HG02759 (cell line): ENCODE data around the gene CBR1.
"Not testable (repeated sequence)": the region's sequence is repeated elsewhere in the genome, so short reads cannot be mapped to it uniquely, and the experiment has no call there.

Experiments
- ATAC-seq: cut with Tn5 transposase; IDR thresholded peaks from one replicate; pipeline ENCODE4 v1.9.1; 2021; ENCODE audit warnings: mild to moderate bottlenecking, moderate library complexity; ENCODE audit not compliant: unreplicated experiment

Gene CBR1

DNA sequence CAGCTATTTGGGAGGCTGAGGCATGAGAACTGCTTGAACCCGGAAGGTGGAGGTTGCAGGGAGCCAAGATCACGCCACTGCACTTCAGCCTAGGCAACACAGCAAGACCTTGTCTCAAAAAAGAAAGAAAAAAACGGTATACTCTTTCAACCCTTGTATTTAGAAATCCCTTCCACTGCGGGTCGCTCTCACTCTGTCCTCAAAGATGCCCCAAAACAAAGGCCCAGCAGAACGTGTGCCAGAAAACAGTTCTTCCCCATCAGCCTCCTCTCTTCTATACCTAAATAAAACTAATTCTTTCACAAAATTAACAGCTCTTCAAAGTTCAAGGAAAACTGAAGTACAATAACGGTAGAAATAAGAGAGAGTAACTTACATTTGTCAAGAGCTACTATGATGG is 22.7 kb upstream of the CBR1 start:
- no peak for ATAC-seq

DNA sequence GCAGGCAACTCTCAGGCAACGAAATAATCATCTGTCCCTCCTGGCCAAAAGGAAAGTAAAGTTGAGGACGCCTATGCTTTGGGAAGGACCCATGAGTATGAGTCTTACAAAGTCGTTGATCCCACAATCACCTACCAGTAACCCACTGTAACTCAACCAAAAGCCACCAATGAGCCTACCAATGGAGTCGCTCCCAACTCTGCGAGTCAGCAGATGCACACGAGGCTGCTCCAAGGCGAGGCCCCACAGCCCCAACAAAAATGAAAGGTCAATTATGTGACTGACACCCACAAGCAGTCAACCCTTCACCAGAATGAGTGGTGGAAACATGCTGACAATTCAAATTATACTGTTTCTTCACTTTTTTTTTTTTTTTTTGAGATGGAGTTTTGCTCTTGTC is 21.5 kb upstream of the CBR1 start:
- ATAC-seq: no peak

DNA sequence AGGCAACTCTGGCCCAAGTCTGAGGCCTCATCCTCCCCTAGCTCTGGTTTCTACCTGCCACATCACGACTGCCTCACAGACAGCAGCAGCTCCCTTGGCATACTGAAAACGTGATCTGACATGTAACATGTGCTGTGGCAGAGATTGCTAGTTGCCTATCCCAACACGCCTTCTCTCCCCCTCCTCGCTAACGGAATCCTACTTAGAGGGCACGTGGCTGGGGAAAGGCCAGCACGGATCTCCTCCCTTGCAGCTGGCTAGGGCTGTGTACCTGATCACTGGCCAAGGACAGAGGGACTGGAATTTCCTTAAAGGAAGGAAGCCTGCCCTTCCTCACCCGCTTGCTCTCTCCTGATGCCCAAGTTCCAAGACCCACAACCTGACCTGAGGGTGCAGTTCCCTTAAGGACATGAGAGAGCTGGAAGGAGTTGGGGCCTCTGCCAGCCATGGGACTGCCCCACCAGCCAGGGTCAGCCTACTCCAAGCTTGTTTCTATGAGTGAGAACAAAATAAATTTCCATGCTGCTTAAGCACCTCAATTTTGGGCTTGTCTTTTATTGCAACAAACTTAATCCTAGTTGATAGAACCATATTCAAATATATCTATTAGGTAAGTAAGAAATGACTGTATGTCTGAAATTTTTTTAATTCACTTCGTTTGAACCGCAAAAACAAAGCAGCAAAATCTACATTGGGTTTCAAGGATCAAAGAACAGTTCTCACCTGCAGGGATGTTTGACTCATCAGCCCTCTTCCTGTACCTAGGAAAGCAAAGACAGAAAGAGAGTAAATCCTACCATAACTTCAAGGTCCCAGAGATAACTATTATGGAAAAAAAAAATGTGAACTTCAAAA is 16.7 kb upstream of the CBR1 start:
- ATAC-seq: no peak

DNA sequence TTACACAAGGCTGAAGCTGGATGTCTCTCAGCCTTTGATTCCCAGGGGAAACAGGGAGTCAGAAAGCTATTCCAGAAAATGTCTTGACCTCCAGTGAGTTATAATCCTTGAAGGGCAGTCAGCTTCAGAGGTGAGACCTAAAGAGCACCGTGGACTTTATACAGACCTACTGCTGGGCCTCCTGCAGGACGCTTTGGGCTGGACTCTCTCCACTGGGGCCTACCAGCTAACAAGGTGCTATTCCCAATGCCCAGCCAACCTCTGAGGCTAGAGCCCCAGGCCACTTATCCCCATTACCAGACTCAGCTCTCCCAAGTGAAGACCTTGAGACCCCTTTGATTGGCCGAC is 16.1 kb upstream of the CBR1 start:
- ATAC-seq: no peak

DNA sequence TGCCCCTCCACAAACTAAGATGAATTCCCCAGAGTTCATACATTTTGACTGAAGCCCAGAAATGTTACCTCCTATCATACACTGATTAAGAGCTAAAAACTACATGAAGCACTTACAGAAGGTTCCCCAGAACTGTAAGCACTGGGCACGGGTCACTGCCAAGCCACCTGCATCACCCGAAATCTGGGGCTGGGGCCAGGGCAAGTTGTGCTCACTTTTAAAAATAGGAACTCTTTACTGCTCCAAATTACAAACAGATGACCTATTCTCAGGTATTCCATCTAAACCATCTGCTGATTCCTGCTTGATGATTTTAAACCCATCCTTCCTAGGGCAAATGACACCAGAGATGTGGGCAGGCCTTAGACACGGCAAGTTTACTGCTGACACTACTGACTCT is 14.3 kb upstream of the CBR1 start:
- ATAC-seq: no peak

DNA sequence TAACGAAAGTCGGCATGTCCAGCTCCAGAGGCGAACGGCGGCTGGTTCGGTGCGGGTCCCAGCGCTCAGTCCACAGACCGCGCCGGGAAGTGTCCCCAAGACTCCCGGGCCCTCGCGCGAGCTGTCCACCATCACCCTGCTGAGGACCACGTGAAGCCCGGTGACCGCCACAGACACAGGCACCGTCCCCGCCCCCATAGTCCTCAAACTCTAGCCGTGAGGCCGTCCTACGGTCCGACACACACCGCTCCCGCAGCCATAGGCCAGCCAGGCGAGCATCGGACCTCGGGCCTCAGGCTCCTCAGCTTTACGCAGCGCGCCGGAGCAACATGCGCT is 10.0 kb upstream of the CBR1 start:
- ATAC-seq: peak; percentile 50

DNA sequence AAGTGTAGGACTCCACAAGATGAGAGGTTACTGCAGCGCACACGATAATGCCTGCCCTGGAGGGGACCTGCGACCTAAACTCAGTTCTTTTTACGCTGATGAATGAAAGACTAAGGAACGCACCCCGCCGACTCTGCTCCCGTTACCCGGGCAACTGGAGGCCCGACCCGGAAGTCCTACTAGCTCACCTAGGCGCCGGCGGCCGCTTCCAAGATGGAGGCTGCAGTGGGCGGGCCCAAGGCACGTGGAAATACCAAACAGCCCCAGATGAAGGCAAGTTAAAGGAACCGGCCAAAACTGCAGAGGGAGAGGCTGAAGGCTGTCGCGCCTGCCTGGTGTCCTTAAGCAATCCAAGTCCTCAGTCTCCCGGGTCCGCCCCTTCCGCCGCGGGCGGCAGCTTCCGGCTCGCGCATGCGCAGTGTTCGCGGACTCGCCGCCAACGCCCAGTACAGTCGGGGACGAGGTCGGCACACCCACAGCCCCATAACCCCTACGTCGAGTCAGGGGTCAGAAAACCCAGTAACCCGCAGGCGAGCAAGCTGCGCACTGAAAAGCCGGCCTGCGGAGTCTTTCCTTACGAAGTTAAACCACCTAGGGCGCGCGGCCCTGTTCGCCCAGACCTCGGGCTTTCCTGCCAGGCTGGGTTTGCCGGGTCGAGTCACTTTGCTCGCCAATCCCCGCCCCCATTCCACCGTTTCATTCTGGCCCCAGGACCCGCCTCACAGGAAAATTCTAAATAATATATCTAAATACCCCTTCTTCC is 9.5 kb upstream of the CBR1 start, which contains the start of gene SETD4:
Gene SETD4 (minus strand): TSS at position 368 of the 763 bp plus-strand sequence. CDS start 1,638 bp downstream, outside the sequence.
- peak; percentile 90 for ATAC-seq

DNA sequence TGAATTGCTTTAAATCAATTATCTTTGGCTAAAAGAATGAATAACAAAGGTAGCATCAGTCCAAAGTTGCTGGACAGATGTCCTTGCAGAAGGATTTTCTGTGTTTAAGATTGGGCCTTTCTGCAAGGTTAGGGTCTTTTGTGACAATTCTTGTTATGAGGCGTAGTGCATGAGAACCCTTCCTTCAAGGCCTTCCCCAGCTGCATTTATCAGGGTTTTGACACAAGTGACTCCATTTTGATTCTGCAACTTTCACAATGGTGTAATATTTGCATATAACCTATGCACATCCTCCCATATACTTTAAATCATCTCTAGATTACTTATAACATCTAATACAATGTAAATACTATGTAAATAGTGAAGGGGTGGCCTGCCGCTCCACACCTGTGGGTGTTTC is 8.4 kb upstream of the CBR1 start:
- ATAC-seq: no peak

DNA sequence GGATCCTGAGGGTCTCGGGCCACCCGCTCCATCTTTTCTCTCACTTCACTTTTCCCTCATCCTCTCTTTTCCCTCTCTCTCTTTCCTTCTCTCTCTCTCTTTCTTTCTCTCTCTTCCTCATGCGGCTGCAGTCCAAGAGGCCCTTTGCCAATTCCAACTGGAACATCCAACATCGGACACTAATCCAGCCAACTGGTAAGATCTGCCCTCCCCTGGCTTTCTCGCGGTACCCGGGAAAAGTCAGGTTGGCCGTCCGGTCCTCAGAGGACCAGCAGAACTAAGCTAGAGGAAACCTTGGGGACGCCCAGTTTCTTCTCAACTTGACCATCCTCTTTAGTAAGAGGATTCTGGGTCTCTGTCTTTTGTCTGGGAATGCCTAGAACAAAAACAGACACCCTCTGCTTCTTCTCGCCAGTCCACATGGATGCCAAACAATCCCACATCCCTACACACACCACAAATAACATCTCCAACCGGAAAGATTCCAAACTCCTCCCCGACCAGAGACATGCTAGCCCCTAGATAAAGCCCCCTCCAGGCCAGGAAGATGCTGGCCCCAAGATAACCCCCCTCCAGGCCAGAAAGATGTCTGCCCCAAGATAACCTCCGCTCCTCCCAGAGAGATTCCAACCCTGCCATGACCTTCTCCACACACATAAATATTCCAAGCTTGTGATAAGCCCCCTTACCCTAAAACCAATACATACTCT is 6.3 kb upstream of the CBR1 start:
- ATAC-seq: no peak

DNA sequence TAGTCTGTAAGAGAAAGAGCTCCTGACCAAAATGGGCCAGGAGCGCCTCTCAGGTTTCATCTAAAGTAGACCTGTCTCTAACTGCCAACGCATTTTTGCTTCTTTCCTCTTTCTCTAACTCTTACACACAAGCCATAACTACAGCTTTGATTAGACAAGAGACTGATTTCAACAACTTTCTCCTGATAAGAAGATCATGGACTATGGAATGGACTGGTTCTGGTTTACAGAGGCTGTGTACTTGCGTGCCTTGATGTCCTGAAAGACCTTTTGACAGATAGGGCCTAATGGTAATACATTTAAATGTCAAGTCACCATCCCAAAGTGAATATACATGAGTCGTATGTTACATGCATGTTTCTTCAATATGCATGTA is 5.8 kb upstream of the CBR1 start:
- ATAC-seq: no peak

DNA sequence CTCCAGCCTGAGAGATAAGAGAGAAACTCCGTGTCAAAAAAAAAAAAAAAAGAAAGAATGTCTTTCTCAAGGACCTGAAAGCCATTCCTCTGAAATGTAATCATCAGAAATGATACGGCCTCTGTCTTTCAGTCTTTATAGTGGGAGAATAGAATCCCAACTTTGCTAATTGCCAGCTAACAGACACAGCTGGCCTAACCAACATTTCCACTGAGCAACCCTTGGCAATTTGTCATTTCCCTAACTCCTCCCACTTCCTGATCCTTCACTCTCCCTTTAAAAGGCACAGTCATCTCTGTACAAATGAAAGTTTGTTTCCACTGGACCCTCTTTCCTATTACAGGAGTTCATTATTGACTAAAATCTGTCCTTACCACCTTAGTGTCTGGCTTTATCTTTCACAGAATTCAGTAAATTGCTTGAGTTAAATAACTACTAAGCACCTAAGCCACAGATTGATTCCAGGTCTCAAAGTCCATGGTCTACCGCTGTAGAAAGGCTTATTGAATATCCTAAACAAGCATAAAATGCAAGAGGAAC is 4.3 kb upstream of the CBR1 start:
- no peak for ATAC-seq

DNA sequence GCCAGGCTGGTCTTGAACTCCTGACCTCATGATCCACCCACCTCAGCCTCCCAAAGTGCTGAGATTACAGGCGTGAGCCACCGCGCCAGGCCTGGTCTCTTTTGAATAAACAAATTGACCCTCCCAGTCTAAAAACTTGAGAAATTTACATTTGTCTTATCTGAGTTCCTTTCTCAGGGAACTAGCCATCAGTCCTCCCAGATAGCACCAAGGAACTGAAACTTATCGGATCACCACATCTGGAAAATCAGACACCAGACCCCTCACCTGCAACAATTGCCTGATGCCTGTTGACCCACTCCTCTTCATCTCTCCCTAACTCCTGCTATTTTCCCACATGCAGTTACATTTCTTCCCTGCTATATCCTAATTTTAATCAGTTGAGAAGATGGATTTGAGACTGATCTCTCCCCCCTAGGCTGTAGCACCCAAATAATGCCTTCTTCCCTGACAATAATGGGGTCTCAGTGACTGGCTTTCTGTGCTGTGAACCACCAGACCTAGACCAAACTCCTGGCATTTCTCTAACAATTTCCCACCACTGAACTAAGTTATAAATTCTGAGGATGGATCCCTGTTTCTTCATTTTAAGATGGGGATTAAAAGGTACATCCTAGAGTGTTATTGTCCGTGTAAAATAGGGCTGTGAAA is 951 bp upstream of the CBR1 start:
- ATAC-seq: no peak

DNA sequence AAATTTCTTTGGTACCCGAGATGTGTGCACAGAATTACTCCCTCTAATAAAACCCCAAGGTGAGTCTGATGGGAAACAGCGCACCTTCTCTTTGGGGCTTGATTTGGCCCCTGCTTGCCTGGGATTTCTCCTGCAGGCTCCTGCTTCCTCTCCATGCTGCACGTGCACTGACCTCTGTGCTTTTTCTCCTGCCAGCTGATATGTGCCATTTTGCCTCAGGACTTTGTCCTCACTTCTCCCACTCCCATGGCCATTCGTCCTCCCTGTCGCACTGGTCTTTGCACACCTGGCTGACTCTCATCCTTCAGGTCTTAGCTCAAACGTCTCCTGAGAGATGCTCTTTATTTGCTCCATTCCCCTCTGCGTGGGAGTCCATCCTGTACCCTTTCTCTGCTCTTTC is 1.2 kb downstream of the CBR1 start:
- ATAC-seq: no peak

DNA sequence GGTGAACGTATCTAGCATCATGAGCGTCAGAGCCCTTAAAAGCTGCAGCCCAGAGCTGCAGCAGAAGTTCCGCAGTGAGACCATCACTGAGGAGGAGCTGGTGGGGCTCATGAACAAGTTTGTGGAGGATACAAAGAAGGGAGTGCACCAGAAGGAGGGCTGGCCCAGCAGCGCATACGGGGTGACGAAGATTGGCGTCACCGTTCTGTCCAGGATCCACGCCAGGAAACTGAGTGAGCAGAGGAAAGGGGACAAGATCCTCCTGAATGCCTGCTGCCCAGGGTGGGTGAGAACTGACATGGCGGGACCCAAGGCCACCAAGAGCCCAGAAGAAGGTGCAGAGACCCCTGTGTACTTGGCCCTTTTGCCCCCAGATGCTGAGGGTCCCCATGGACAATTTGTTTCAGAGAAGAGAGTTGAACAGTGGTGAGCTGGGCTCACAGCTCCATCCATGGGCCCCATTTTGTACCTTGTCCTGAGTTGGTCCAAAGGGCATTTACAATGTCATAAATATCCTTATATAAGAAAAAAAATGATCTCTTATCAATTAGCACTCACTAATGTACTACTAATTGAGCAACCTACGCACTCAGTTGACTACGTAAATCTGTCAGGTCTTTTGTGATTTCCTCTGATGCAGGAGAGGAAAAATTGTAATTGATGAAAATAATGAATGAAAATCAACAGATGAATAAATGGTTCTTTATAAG is 2.8 kb downstream of the CBR1 start:
- ATAC-seq: no peak

DNA sequence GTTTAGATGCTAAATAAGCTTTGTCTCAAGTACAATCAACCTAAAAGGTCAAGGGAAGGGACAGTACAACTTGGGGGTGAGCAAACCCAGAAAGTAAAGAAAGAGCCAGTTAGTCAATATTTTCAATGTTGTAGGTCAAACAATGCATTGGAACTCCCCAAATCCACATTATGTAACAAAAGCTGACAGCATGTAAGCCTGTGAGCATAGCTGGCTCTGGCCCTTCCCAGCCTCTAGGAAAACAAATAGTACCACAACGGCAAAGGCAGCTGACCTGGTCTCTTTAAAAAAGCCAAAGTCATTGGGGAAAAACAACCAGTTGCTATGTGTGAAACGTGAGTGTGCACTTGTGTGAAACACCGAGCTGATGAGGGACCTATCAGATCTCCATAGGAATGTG is 3.4 kb downstream of the CBR1 start:
- no peak for ATAC-seq

DNA sequence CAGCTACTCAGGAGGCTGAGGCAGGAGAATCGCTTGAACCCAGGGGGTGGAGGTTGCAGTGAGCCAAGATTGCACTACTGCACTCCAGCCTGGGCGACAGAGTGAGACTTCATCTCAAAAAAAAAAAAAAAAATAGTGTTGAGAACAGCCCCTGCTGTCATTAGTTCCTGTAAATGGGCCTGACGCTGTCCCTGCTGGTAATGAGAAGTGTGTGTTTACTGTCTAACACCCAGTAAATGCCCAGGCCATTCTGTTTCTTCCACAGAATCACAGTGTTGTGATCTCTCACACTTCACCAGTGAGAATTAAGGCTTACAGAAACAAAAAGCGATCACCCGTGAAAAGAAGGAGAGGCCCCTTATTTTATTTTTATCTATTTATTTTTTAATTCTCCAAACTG is 4.1 kb downstream of the CBR1 start:
- not testable (repeated sequence) for ATAC-seq

DNA sequence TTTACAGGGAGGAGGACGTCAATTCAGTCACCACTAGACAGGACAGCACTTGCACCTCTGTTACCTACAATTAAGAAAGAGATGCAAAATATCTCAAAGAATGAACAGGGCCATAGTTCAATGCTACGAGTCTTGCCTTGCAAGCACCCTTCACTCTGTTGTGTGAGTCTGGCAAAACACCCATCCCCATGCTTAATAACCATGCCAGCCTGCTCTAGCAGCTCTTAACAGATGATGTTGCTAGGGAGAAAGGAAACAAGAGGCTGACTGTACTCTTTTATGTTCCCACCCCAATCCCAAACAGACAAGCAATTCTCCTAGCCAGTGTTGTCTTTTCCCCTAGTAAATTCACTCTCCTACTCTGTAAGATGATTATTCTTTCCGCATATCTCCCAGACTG is 5.3 kb downstream of the CBR1 start:
- no peak for ATAC-seq

DNA sequence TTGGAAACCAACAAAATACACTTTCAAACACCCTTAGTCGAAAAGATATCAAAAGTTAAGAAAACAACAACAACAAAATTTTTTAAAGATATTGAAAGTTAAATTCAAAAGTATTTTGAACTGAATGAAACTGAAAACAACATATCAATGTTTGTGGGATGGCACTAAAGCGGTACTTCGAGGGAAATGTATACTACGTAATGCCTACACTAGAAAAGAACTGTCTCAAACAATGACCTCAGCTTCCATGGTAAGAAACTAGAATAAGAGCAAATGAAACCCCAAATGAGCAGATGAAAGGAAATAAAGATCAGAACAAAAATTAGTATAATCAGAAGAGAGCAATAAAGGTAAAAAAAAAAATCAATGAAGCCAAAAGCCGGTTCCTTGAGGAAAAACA is 6.1 kb downstream of the CBR1 start:
- ATAC-seq: no peak

DNA sequence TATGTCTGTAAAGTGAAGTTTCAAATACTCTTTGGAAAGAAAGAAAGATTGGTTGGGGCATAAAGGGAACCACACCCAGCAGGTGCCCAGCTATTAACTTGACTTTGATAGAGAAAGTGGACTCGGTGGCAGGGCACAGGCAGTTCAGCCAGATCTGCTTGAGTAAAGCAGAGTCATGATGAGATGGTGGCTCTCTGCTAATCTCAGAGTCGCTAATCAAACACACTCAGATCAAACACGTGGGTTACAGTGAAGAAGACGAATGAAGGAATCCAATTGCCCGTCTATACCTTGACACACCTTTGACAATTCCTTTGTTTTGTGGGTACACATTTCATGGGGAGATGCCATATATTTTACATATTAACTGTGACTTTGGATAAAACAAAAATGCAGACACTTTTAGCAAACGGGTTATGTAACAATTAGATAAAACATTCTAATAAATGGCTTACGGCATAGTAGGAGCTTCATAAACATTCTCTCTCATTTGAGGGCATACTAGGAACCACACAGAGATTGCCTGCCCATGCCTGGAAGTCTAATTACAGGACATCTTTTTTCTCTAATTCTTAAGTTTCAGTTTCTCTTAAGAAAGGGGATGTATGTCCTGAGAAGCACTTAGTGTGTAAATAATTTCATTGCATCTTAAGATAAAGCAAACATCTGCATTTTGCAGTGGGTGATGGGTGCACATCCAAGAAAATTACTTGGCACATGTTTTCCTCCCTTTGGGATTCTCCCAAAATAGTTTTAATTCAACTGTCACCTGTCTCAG is 7.2 kb downstream of the CBR1 start:
- ATAC-seq: no peak

DNA sequence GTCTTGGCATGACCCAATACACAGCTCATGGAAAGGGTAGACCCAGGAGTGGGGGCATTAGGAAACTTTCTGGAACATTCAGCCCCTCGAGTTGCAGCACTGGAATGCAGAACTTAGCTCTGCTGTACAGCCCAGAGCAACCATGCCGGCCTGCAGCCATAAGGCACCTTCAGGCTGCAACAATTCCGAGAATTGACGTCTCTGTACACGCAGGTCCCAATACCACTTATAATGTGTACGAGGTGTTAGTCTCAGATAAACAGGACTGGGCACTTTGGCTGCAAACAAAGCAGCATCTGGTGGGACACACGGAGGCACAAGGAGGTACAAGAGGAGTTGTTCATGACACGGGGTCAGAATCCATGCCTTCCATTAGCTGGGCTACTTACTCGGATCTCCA is 7.9 kb downstream of the CBR1 start:
- ATAC-seq: no peak
